Measurements from ENCODE around the gene FGF19. TPM values are rescaled to one million over a fixed set of nuclear protein-coding genes. Genes with fewer than 3 reads are reported as not detected.

The FGF19 gene
- total RNA-seq, 1 donor from 2014 or later: not detected

DNA sequence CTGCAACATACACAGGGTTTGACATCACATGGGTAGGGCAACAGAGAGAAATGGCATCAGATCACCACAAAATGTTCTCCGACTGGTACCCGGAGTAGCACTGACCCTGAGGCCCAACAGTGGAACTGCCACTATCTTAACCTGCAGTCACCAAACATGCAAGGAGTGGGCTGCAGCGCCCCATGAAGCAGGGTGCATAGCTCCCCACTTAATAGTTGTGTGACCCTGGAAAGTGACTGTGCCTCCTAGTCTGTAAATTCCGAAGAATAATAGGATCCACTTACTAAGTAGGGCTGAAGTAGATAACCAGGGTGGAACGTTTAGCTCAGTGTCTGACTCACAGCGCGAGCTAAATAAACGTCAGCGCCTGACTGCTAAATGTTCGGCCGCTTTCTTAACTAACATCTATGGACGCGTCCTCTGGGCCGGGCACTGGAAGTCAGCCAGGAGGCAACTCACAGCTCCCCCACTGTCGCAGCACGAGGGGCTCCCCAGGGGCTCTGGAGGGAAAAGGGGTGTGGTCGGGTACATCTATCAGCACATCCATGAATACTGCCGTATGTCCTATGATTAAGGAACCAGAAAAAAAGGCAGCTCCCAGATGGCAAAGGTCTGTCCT lies 29.4 kb downstream of the FGF19 start:
- DNase-seq (ENCODE audit: extremely low read depth, low read depth, low spot score): no peak

DNA sequence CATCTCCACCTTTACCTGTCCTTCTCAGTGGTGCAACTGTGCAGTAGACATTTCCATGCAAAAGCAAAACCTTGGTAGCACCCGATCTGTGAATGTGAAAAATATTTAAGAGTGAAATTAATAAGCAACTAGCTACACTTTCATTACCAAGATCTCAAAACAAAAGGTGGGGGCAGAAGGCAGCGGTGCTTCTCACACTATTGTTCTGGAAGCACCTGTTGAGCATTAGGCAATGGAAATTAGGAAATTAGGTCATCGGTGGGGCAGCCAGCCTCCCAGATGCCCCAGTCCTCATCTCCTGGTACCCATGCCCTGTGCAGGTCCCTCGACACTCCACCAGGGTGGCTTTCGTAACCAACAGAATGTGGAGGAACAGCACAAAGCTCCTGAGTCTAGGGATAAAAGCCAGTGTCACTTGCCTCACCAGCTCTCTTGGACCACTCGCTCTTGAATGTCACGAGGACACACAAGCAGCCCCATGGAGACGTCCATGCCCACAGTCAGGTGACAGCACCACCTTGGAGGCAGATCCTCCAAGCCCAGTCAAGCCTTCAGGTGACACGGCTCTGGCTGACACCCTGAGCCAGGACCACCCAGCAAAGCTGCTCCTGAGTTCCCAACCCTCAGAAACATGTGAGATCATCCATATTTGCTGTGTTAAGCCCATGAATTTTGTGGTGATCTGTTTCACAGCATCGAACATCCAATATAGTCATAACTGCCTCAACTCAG lies 31.9 kb downstream of the FGF19 start:
- DNase-seq (ENCODE audit: extremely low read depth, low read depth, low spot score): no peak

DNA sequence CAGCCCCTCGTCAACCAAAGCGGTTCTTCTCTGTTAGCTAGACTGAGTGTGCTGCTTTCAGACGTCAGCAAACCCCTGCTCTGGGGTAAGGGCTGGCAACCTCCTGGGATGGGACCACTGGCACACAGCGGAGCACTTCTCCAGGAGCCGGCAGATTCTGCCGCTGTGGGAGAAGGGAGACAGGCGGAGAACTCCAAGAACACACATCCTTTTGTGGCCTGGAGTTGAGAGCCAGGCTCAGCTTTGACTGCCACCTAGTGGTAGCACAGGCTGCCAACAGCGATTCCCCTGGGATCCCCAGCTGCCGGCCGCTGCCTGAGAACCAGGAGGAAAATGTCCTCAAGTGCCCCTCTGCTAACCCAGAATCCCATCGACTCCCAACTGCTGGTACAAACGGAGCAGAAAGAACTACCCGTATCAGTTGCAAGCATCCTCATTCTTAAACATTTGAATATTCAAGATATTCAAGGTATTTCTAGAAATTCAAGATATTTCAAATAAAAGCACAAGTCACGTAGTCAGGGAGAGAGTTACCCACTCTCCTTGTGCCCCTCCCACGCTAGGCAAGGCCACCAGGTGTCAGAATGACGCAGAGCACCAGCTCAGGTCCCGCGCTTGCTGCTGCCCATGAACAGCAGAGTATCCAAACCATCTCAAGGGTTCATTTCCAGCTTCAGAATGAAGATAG lies 33.5 kb downstream of the FGF19 start:
- no peak for DNase-seq (ENCODE audit: extremely low read depth, low read depth, low spot score)

DNA sequence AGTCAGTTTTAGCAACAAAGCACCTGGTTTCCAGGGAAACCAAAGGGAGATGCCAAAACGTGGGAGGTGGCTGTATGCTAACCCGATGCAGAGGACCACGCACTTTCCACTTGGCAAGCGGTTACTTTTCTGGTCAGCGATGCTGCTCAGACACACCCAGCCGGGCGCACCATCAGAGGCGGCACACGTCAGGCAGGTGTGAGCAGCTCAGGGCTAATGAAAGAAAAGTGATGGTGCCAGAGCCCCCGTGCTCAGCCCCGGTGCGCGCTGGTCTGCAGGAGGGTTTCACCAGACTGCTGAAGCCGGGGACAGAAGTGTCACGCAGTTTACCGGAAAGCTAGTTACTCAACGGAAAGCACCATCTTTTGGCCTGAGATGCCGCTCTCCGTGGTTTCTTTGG lies 34.3 kb downstream of the FGF19 start:
- no peak for DNase-seq (ENCODE audit: extremely low read depth, low read depth, low spot score)

DNA sequence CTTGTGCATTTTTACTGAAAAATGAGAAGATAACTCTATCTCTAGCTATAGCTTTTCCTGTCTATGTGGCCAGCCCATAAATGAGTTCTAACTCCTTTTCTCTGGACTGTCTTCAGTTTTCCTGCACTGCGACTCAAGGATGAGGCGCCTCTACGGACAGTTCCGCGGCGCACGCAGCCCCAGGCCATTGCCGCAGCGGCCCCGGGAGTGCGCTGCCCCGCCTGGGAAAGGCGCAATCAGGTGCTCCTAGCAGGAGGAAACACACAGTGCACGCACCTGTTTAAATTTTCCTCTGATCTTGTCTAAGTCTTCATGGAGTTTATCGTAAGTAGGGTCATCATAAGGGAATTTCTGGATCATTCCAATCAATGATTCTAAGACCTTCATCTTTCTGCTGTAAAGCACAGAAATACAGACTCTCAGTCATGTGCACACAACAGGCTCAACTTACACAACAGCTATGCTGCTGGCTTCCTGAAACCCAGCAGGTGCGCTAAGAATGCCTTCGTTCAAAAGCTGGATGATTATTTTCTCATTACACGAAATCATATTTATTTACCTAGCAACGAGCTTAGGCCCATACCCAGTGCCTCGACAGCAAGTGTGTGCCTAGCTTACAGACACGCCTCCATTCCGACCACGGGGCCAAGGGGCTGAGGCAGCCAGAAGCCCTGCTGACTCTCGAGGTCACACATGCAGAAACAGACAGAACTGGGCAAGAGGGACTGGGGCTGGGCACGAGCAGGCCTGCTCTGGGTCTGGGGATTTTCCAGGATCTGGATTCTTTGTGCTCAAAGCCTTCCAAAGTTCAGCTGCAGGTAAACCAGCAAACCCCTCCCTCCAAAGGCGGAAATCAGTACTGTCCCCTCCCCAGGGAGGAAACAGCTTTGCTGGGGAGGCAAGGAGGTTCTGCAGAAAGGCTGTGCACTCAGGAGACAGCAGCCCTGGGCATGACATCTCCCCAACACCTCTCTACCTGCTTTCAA lies 35.9 kb downstream of the FGF19 start:
- no peak for DNase-seq (ENCODE audit: extremely low read depth, low read depth, low spot score)

DNA sequence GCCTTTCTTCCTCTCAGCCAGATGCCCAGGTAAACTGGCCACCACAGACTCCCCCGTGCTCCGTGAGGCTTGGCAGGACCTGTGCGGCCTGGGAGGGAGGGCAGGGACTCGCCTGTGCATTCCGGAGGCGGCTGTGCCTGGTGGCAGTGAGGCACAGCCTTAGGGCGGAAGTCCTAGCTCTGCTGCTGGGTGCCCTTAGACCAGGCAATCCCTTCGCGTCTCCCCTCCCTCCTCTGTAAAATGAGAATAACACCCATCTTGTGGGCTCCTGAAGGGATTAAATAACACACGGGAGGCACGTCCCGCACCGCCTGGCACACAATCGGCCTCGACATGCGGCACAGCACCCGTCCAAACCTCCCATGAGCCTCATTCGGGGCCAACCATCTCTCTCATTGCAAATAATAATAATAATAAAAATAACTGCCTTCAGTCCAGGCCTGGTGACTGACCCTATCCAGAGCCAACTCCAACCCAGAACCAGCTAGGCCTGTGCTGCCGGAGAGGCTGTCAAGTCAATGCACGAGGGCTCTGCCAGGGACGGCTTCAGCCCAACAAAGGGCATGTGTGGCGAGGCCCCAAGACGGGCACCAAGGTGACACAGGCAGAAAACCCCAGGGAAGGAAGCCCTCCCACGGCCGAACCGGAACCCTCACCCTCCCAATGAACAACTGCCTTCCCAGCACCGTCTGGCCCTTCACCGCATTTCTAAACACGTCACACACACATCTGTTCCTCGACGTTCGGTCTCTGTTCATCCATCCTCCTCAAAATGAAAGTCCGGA lies 36.9 kb downstream of the FGF19 start:
- DNase-seq (ENCODE audit: extremely low read depth, low read depth, low spot score): no peak

DNA sequence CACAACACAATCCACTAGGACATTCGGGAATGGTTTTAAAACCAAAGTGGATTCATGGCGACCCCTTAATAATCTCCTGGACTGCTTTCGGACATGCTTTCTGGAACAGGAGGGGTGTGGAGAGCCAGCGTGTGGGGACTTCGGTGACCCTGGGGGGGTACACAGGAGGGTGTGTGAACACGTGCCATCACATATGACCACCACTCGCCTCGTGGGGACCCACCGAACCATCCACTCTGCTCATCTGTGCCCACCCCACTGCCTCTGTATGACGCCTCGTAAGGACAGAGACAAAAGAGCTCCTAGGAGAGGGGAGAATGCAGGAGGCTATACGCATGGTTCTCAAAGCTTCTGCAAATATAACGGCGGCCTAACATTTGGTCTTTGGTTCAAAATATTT lies 37.6 kb downstream of the FGF19 start:
- DNase-seq (ENCODE audit: extremely low read depth, low read depth, low spot score): no peak

DNA sequence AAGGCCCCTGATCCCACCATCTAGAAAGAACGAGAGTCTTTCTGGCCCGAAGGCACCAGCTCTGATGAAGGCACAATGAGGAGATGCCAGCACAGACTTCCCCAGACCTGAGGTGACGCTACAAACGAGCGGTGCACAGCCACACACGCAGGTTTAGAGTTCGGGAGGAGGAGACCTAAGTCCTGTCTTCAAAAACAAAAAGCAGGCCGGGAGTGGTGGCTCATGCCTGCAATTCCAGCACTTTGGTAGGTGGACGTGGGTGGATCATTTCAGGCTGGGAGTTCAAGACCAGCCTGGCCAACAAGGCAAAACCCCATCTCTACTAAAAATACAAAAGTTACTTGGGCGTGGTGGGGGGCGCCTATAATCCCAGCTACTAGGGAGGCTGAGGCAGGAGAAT lies 38.2 kb downstream of the FGF19 start:
- DNase-seq (ENCODE audit: extremely low read depth, low read depth, low spot score): no peak

DNA sequence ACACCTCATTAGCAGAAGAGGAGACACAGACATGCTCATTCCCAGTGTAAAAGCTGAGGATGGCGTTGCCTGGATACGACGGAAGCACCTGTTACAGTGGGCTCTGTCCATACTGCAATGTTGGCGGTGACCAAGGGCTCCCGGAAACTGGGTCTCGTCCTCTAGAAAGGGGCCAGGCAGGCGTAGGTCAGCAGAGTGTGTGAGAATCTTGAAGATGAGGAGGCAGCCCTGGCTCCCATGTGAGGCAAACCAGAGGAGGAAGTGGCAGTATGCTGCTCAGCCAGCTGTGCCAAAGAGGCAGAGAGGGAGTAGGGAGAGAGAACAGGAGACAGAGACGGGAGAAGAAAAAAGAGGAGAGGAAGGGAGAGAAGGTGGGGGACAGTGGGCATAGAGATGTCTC lies 38.9 kb downstream of the FGF19 start:
- no peak for DNase-seq (ENCODE audit: extremely low read depth, low read depth, low spot score)

DNA sequence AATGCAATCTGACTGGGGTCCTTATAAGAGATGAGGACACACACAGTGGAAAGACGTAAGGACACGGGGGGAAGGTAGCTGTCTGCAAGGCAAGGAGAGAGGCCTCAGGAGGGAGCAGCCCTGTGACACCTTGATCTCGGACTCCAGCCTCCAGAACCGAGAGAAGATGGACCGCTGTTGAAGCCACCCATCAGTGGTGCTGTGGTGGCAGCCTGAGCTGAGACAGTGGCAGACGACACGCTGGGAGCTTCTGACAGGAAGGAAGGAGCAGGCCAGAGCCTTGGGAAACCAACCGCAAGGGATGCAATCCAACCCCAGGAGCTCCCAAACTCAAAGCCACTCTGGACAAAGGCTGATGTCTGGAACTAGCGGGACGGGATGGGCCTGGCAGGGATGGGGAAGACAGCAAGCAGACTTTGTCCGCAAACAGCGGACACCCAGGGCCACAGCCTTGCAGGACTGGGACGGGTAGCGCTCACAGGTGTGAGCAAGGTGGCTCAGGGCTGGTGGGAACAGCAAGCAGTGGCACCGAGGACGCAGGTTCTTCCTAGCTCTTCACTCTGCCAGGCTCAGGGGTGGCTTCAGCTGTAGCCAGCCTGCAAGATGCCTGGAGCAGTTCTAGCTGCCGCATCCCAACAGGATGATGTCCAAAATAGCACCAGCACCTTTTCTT lies 39.6 kb downstream of the FGF19 start:
- DNase-seq (ENCODE audit: extremely low read depth, low read depth, low spot score): no peak

DNA sequence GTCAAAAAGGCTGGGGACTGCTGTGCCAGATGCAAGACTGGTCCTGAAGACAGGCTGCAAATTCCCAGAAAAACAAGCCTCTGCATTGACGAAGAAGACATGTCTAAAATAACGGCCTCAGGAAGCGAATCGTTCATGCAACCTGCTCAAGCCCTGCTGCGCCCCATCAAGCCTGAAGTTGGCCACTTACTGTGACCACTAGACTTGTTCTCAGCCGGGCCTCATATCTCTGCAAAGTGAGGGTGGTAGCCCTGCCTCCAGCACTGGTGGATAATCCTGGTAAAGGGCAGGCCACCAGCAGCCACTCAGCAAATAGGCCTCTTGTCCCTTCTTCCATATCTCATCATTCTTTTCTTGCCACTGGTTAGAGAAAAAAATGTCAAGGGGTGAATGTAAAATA lies 40.5 kb downstream of the FGF19 start:
- DNase-seq (ENCODE audit: extremely low read depth, low read depth, low spot score): no peak

DNA sequence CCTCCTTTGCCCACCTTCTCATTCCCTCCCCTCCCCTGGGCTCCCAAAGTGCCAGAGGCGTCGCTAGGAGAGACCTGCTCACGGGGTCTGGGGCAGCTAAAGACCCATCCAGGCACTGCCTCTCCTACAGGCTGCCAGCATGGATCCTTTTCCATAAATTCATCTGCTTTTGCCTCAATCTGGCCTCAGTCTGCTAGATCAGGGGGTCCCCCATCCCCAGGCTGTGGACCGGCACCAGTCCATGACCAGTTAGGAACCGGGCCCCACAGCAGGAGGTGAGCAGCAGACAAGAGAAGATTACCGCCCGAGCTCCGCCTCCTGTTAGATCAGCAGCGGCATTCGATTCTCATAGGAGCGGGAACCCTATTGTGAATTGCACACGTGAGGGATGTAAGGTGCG lies 41.0 kb downstream of the FGF19 start:
- no peak for DNase-seq (ENCODE audit: extremely low read depth, low read depth, low spot score)

DNA sequence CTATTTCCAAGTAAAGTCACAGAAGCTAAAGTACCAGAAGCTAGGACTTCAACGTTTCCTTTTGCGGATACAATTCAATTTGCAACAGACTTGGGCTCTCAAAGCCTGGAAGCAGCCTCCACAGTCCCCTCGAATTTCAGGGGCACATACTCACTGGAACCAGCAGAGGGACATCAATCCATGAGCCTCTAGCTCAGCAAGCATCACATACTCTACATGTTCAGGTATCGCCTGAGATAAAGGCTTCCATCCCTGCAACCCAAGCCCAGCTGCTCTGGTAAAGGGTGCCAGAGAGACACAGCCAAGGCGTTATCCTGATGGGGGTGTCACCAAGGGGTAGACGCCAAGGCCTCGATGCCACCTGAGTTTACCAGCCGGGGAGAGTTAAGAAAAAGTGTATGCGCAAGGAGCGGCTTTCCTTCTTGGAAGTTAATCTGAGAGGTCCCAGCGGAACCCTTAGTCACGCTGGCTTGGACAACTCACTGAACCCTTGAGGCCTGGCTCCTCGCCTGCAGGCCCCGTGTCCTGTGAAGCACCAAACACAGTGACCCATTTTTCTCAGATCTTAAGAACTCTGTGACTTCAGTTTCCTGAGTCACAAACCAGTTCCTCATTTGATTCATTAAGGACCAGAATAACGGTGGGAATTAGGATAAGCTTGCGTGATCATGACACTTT lies 41.7 kb downstream of the FGF19 start:
- no peak for DNase-seq (ENCODE audit: extremely low read depth, low read depth, low spot score)

DNA sequence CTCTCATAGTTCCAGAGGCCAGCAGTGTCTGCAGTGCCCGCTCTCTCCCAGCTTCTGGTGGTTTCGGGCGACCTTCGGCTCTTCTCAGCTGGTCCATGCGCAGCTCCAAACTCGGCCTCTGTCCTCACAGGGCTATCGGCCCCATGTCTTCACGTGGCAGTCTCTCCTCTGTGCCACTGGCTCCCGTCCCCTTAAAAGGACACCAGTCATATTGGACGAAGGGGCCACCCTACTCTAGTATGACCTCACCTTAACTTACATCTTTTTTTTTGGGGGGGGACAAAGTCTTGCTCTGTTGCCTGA lies 42.5 kb downstream of the FGF19 start:
- DNase-seq (ENCODE audit: extremely low read depth, low read depth, low spot score): no peak

DNA sequence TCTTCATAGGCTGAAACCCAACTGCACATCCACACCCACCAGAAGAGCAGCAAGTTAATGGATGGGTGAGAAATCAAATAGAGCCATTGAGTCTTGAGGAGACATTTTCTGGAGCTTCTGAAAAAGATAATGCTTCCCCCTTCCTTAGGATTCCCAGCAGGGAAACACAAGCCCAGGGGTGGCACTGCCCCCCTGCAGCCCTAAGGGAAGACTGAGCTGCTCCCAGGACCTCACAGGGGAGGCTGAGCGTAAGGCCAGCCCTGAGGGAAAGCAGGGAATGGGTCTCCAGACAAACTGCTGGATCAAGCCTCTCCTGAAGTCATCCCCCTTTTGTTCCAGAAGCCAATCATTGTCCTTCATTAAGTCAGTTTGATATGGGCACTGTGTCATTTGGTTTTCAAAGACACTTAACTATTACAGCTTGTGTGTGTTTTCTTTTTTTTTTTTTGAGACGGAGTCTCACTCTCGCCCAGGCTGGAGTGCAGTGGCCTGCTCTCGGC lies 43.8 kb downstream of the FGF19 start:
- no peak for DNase-seq (ENCODE audit: extremely low read depth, low read depth, low spot score)

DNA sequence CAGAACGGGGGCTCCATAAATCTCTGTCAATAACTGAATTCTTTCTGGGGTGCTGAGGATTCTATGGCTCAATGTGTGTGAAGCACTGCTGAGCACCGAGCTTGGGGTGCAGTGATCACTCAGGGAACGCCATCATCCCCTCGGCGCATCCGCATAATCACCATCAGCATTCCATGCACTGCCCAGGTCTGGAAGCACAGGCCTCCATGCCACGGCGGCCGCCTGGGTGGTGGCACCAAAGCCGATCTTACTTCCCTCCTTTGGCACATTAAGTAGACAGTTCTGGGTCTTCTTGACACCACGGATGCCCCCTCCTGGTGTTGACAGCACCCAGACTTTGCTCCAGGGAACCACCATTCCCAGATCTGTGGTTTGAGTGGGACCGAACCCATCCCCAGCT lies 44.2 kb downstream of the FGF19 start:
- DNase-seq (ENCODE audit: extremely low read depth, low read depth, low spot score): no peak

DNA sequence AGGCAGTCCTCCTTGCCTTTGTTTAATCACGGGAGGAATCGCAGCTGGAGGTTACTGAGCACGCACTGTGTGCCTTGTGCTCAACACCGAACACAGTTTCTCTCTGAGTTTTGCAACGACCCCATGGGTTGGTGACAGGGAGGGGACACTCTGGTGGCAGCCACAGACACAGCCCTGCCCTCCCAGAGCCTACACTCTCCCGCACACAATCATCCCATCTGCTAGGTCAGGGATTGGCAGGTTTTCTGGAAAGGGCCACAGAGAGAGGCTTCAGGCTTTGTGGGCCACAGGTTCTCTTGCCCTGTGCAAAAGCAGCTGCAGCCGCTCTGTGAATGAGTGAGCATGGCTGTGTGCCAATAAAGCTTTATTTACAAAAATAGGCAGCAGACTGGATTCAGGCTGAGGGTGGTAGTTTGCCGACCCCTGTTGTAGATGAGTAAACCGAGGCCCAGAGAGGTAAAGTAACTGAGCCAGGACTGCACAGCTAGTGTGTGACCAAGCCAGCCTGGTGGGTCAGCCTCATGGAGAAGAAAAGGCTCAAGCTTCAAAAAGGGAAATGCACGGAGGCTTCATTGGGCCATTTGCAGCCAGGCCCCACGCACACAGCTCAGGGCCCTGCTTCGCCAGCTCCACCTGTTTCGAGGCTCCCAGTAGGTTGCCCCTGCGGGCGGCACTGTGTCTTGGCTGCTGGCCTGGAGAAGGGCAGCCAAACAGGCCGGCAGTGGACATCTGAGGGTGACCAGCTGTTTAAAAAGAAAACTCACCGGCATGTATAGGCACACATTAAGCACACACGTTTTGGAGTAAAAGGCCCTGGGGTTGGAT lies 45.0 kb downstream of the FGF19 start:
- DNase-seq (ENCODE audit: extremely low read depth, low read depth, low spot score): no peak

DNA sequence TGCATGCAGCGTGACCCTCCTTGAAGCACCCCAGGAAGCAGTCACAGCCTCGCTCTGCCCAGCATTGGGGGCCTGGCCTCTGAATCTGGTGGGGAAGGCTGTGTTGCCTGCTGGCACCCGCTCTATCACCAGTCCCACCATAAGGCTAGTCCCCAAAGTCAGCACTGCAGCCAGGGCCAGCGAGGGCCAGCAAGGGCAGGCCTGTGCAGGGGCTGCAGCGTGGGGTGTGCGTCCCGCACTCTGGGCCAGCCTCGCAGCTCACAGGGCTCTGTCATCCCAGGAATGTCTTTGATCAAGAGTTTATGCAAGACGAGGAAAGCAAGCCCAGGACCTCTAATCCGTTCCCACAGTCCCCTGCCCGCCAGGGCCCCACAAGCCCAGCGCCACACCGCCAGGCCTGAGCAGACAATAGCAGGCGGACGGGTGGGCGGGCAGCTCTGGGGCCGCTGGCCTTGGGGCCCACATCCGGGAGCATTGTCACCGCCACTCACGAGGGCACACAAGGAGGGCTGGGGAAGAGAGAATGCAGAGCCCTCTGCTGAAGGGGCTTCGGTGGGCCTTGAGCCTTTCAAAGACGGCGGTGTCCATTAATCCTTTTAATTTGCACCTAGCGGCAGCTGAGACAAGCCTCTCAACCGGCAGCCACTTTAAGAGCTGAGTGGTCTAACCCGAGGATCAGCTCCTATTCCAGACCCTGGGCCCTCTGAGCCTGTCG lies 45.8 kb downstream of the FGF19 start:
- no peak for DNase-seq (ENCODE audit: extremely low read depth, low read depth, low spot score)

Data from glomerular endothelial cell (primary cell).